PC-9 (cell line): ENCODE results near the gene RBM14. TPM values are rescaled to one million over a fixed set of nuclear protein-coding genes. Genes with fewer than 3 reads are reported as not detected.

Experiments used
- BruUV-seq: library from RNA; stranded (reverse); fragments of 400-500 nt; replicated peaks from 2 replicates; lab custom pipeline; 2021; lab: Mats Ljungman, UMichigan
- CTCF ChIA-PET: fragments of 300-600 bp; sonication (Branson Sonifier 250); formaldehyde crosslinking; loops from one replicate; lab custom pipeline; 2022; ENCODE audit warnings: antibody characterized with exemption; lab: Charles Lee
- POLR2A ChIA-PET: fragments of 300-600 bp; sonication (Branson Sonifier 250); formaldehyde crosslinking; loops from one replicate; lab custom pipeline; 2022; ENCODE audit warnings: antibody characterized with exemption; ENCODE audit not compliant: unreplicated experiment; lab: Charles Lee
- DNase-seq, 2 experiments: peaks; one replicate each; pipeline versions ENCODE4 v3.0.0 to v3.0.0-alpha.2; 2015 to 2022; ENCODE audit warnings: mixed read lengths in 1 of 2
- H2AFZ ChIP-seq: fragments of 200-600 bp; sonication (generic); 2 replicates; pipeline ENCODE4 v1.8.1; 2017; ENCODE audit warnings: antibody characterized with exemption
- H3F3A ChIP-seq: fragments of 200-600 bp; sonication (generic); 2 replicates; pipeline ENCODE4 v1.8.1; 2017; ENCODE audit warnings: antibody characterized with exemption, mild to moderate bottlenecking, low read depth; ENCODE audit not compliant: insufficient read depth
- H3K27ac ChIP-seq: fragments of 200-600 bp; sonication (generic); 2 replicates; pipeline ENCODE4 v1.6.1; 2016; ENCODE audit warnings: mixed run types
- H3K27me3 ChIP-seq: fragments of 200-600 bp; sonication (generic); 2 replicates; pipeline ENCODE4 v1.6.1; 2016; ENCODE audit warnings: low read depth, mixed run types; ENCODE audit not compliant: insufficient read depth
- H3K36me3 ChIP-seq: fragments of 200-600 bp; sonication (generic); 2 replicates; pipeline ENCODE4 v1.6.1; 2016; ENCODE audit warnings: low read depth, mixed run types
- H3K4me1 ChIP-seq: fragments of 200-600 bp; sonication (generic); replicated peaks from 2 replicates; pipeline ENCODE4 v1.6.1; 2016; ENCODE audit warnings: mixed run types; ENCODE audit not compliant: insufficient read depth
- H3K4me2 ChIP-seq: fragments of 200-600 bp; sonication (generic); 2 replicates; pipeline ENCODE4 v1.6.1; 2017; ENCODE audit warnings: mixed run types
- H3K4me3 ChIP-seq: fragments of 200-600 bp; sonication (generic); 2 replicates; pipeline ENCODE4 v1.6.1; 2016; ENCODE audit warnings: mixed run types
- H3K79me2 ChIP-seq: fragments of 200-600 bp; sonication (generic); 2 replicates; pipeline ENCODE4 v1.6.1; 2017; ENCODE audit warnings: low read depth, mixed run types
- H3K9me2 ChIP-seq: fragments of 200-600 bp; sonication (generic); 2 replicates; pipeline ENCODE4 v1.8.1; 2017; ENCODE audit warnings: mild to moderate bottlenecking; ENCODE audit not compliant: insufficient read depth
- H3K9me3 ChIP-seq: fragments of 200-600 bp; sonication (generic); 2 replicates; pipeline ENCODE4 v1.8.1; 2016; ENCODE audit warnings: low read depth; ENCODE audit not compliant: insufficient read depth
- H4K20me1 ChIP-seq: fragments of 200-600 bp; sonication (generic); 2 replicates; pipeline ENCODE4 v1.8.1; 2017; ENCODE audit not compliant: insufficient read depth
- EZH2 ChIP-seq: fragments of 200-600 bp; sonication (generic); IDR thresholded peaks from 2 replicates; pipeline ENCODE4 v1.8.0; 2017; ENCODE audit warnings: antibody characterized with exemption, low read depth
- intact Hi-C: fragments of 100-400 bp; cut with micrococcal nuclease; formaldehyde crosslinking; loops from one replicate; pipeline ENCODE4 v1.10.0; 2022; ENCODE audit not compliant: unreplicated experiment
- total RNA-seq: library from RNA; stranded (reverse); gene quantifications from 2 replicates; pipeline ENCODE4 v1.2.3, GENCODE V29; 2021
- TF ChIP-seq, protein P1 (sequence below): fragments of 200-600 bp; sonication (generic); conservative IDR thresholded peaks from 2 replicates; pipeline ENCODE4 v1.6.1; 2017; ENCODE audit warnings: mixed run types, antibody characterized with exemption, mild to moderate bottlenecking, moderate library complexity

The RBM14 gene
- total RNA-seq, 1 experiment from 2014 or later: 108 TPM

DNA sequence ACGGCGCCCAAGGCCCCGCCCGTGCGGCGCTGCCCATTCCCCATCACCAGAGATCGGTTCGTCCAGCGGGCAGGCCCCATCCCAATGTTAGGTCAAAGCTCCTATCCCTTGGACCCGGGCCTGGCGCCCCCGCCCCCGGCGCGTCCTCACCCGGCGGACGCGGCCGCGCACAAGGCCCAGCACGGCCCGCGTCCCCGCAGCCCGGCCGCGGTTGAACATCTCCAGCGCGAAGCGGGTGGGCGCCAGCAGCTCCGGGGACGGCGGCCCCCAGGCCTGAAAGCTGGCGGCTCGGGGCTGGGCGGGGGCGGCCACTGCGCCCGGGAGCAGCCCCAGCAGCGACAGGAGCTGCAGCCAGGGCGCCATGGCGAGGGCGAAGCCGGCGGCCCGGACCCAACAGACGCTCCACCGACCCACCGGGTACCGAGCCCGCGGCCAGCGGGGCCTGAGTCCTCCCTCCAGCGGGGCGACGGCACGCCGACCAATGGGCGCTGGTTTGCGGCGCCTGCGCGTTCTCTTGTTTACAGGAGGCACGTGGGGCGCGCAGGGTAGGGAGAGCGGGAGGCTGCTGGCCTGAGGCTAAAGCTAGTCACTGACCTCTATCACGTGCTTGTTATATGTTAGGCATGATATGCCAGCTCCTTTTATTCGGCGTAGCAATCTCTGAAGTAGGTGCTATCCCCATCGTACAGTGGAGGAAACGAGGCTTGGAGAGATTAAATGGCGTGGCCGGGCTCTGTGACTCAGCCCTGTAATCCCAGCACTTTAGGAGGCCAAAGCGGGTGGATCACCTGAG lies 48.1 kb upstream of the RBM14 start, which contains the start of gene CTSF:
Gene CTSF (minus strand): TSS at position 483 of the 793 bp plus-strand sequence. CDS start 120 bp downstream, at position 363.
- Histone ChIP-seq H3K79me2 (no peaks in the 10 kb centered on the region), H3F3A (no peaks in the 10 kb centered on the region), H3K4me3 (peak within 1 kb of the TSS; percentile 56; the same call in 1 of the 2 replicates), H3K27ac (no peak within 1 kb of the TSS), H4K20me1 (no peaks in the 10 kb centered on the region), H3K4me2 (peak within 1 kb of the TSS; percentile 66), H2AFZ (peak within 1 kb of the TSS; percentile 64), H3K4me1 (peaks cover 5% of the 10 kb centered on the region; the same call in 1 of the 2 replicates), H3K36me3 (no peaks in the 10 kb centered on the region), H3K9me3 (no peaks in the 10 kb centered on the region), H3K9me2 (no peaks in the 10 kb centered on the region), H3K27me3 (peaks cover 21% of the 10 kb centered on the region)
- no TSS peak for BruUV-seq
- intact Hi-C loops: loop anchor here (2.0 kb wide), 1 partner anchor 22 kb away; the partner anchor contains the start of genes ACTN3 and ZDHHC24
- ChIA-PET POLR2A (interaction anchor here (0.5 to 0.9 kb wide), 4 partner anchors 22 to 279 kb away, joined by 3 to 9 read pairs (median 5); partner anchors contain the start of genes RBM14, YIF1A and ZDHHC24), CTCF (no interaction called here)
- DNase-seq: peak; percentile 61 to 84
- no peak for TF ChIP-seq EZH2

DNA sequence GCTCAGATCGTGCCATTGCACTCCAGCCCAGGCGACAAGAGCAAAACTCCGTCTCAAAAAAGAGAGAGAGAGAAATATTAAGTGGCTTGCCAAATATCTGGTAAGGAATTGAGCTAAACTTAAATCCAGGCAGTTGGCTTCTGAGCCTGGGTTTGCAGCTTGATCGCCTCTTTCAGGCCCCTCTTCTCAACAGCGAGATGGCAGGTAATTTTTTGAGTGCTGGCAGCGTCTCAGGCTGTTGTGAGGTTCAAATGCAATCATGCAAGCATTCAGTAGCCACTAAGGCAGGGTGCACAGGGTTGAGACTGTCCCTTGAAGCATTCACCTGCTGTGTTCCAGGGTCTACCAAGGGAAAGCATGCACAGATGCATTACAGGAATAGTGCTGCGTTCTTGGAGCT lies 47.4 kb upstream of the RBM14 start:
- H3K4me1 ChIP-seq: peaks cover 5% of the 10 kb centered on the region; the same call in 1 of the 2 replicates
- H3K79me2 ChIP-seq: no peaks in the 10 kb centered on the region
- H3K9me2 ChIP-seq: no peaks in the 10 kb centered on the region
- H4K20me1 ChIP-seq: no peaks in the 10 kb centered on the region
- H3F3A ChIP-seq: no peaks in the 10 kb centered on the region
- no peaks in the 10 kb centered on the region for H3K36me3 ChIP-seq
- TF ChIP-seq EZH2: no peak
- TF ChIP-seq, protein P1, sequence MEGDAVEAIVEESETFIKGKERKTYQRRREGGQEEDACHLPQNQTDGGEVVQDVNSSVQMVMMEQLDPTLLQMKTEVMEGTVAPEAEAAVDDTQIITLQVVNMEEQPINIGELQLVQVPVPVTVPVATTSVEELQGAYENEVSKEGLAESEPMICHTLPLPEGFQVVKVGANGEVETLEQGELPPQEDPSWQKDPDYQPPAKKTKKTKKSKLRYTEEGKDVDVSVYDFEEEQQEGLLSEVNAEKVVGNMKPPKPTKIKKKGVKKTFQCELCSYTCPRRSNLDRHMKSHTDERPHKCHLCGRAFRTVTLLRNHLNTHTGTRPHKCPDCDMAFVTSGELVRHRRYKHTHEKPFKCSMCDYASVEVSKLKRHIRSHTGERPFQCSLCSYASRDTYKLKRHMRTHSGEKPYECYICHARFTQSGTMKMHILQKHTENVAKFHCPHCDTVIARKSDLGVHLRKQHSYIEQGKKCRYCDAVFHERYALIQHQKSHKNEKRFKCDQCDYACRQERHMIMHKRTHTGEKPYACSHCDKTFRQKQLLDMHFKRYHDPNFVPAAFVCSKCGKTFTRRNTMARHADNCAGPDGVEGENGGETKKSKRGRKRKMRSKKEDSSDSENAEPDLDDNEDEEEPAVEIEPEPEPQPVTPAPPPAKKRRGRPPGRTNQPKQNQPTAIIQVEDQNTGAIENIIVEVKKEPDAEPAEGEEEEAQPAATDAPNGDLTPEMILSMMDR: no peak
- intact Hi-C loops: loop anchor here (2.0 kb wide), 1 partner anchor 22 kb away; the partner anchor contains the start of genes ACTN3 and ZDHHC24
- peaks cover 29% of the 10 kb centered on the region for H3K27me3 ChIP-seq
- no peak overlapping the region for H3K27ac ChIP-seq
- ChIA-PET POLR2A (interaction anchor here (0.5 to 0.9 kb wide), 5 partner anchors 9 to 280 kb away, joined by 3 to 9 read pairs (median 4); partner anchors contain the start of genes RBM14 and YIF1A), CTCF (no interaction called here)
- peak overlapping the region; percentile 66; the same call in 1 of the 2 replicates for H3K4me2 ChIP-seq
- H3K4me3 ChIP-seq: no peak overlapping the region
- no peak for DNase-seq
- no TSS peak for BruUV-seq
- H3K9me3 ChIP-seq: no peaks in the 10 kb centered on the region
- no peak overlapping the region; the same call in 1 of the 2 replicates for H2AFZ ChIP-seq

DNA sequence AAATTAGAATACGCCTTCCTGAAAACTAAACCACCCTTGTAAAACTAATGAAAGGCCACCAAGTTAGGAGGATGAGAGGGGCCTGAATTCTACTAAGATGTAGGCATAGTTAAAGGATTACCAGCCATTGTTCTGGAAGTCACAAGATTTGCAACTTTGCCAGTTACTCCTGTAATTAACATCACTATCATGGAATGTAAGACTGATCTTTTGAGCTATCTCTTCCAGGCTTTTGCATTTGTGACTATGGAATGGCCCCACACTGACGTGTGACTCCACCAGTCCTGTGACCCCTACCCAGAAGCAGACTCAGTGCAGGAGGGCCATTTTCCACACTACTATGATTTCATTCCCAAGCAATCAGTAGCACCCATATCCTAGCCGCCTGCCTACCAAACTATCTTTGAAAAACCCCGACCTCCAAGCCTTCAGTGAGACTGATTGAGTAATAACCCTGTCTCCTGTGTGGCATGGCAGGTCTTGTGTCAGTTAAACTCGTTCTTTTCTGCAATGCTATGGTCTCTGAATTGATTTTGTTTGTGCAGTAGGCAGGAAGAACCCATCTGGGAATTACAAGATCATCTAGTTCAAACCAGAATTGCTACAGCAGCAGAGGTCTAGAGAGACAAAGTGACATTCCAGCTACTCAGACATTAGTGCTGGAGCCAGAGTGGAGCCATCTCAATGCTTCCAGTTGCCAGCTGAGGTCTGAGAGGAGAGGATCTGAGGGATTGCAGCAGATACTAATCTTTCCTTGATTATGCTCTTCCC lies 46.2 kb upstream of the RBM14 start:
- TF ChIP-seq, protein P1: no peak
- no peak for TF ChIP-seq EZH2
- no peaks in the 10 kb centered on the region for H3K9me3 ChIP-seq
- no peaks in the 10 kb centered on the region for H4K20me1 ChIP-seq
- no peaks in the 10 kb centered on the region for H3K79me2 ChIP-seq
- ChIA-PET POLR2A (no interaction called here), CTCF (interaction anchor here (0.6 kb wide), 1 partner anchor 725 kb away, joined by 3 read pairs; no protein-coding TSS in a partner anchor)
- DNase-seq: no peak
- no peak overlapping the region for H2AFZ ChIP-seq
- peaks cover 41% of the 10 kb centered on the region for H3K27me3 ChIP-seq
- no peaks in the 10 kb centered on the region for H3K9me2 ChIP-seq
- H3K4me1 ChIP-seq: peaks cover 5% of the 10 kb centered on the region; the same call in 1 of the 2 replicates
- intact Hi-C loops: no loop called here
- H3K36me3 ChIP-seq: no peaks in the 10 kb centered on the region
- H3K27ac ChIP-seq: no peak overlapping the region
- no TSS peak for BruUV-seq
- no peaks in the 10 kb centered on the region for H3F3A ChIP-seq
- H3K4me3 ChIP-seq: no peak overlapping the region
- H3K4me2 ChIP-seq: no peak overlapping the region
